Measurements from ENCODE around the gene TRDN. TPM values are rescaled to one million over a fixed set of nuclear protein-coding genes. Genes with fewer than 3 reads are reported as not detected.
"Not testable (repeated sequence)": the region's sequence is repeated elsewhere in the genome, so short reads cannot be mapped to it uniquely, and the experiment has no call there.

The TRDN gene
- polyA plus RNA-seq, 1 donor from 2014 or later = not detected

- no peak overlapping the region for H3K9ac ChIP-seq (ENCODE audit: low read length)
- H4K20me1 ChIP-seq (ENCODE audit: insufficient read depth) = no peaks in the 10 kb centered on the region
- no peaks in the 10 kb centered on the region for H3K9me2 ChIP-seq (ENCODE audit: insufficient read depth, low read length)
- TF ChIP-seq EP300 (conservative IDR thresholded peaks at IDR 0.05; ENCODE audit: poor library complexity, severe bottlenecking) = no peak
- TF ChIP-seq RAD21 (conservative IDR thresholded peaks at IDR 0.05) = no peak
- TF ChIP-seq TAF1 (IDR thresholded peaks at IDR 0.05; ENCODE audit: low read depth) = no peak
- no peak for TF ChIP-seq EZH2 (IDR thresholded peaks at IDR 0.05; ENCODE audit: borderline replicate concordance, insufficient read depth, low read length, poor library complexity, severe bottlenecking)
- TF ChIP-seq REST (IDR thresholded peaks at IDR 0.05; ENCODE audit: borderline replicate concordance) = no peak
- no peak for TF ChIP-seq CTCF (IDR thresholded peaks at IDR 0.05; ENCODE audit: poor library complexity, severe bottlenecking)
- no peak for TF ChIP-seq POLR2AphosphoS5 (IDR thresholded peaks at IDR 0.05)
- no peak for TF ChIP-seq MXI1 (conservative IDR thresholded peaks at IDR 0.05; ENCODE audit: poor library complexity, severe bottlenecking)
- no peak overlapping the region for H3K27ac ChIP-seq (ENCODE audit: low read length)
- H3K27me3 ChIP-seq (ENCODE audit: insufficient read depth, low read depth, low read length) = no peaks in the 10 kb centered on the region
- H3F3A ChIP-seq (ENCODE audit: insufficient read depth, low read length, poor library complexity, severe bottlenecking) = no peaks in the 10 kb centered on the region
- H3K79me2 ChIP-seq (replicated peaks; ENCODE audit: insufficient read depth, low read length) = no peaks in the 10 kb centered on the region
- no peaks in the 10 kb centered on the region for H3K36me3 ChIP-seq (ENCODE audit: insufficient read depth, low read length)
- no peak overlapping the region for H3K4me2 ChIP-seq (ENCODE audit: low read length)
- H3K9me3 ChIP-seq (ENCODE audit: low read length) = no peaks in the 10 kb centered on the region
- no peak overlapping the region for H2AFZ ChIP-seq (ENCODE audit: low read depth, low read length)
- no peak overlapping the region for H3K4me3 ChIP-seq (ENCODE audit: low read length)
Measured at GRCh38 chr6:123562264-123562663, 74.5 kb downstream of the TRDN start.

GRCh38 chr6:123559816-123560215 is 76.9 kb downstream of the TRDN start:
- H3K27ac ChIP-seq (ENCODE audit: low read length); H3K9me2 ChIP-seq (ENCODE audit: insufficient read depth, low read length); H3K4me2 ChIP-seq (ENCODE audit: low read length); H3F3A ChIP-seq (ENCODE audit: insufficient read depth, low read length, poor library complexity, severe bottlenecking); H3K27me3 ChIP-seq (ENCODE audit: insufficient read depth, low read depth, low read length); H2AFZ ChIP-seq (ENCODE audit: low read depth, low read length); H4K20me1 ChIP-seq (ENCODE audit: insufficient read depth); H3K36me3 ChIP-seq (ENCODE audit: insufficient read depth, low read length); H3K9ac ChIP-seq (ENCODE audit: low read length); H3K79me2 ChIP-seq (replicated peaks; ENCODE audit: insufficient read depth, low read length); H3K4me3 ChIP-seq (ENCODE audit: low read length); H3K9me3 ChIP-seq (ENCODE audit: low read length): not testable (repeated sequence)

- H3K9ac ChIP-seq (ENCODE audit: low read length); H3K9me2 ChIP-seq (ENCODE audit: insufficient read depth, low read length); H3K27me3 ChIP-seq (ENCODE audit: insufficient read depth, low read depth, low read length); H3K36me3 ChIP-seq (ENCODE audit: insufficient read depth, low read length); H3K4me3 ChIP-seq (ENCODE audit: low read length); H3K4me2 ChIP-seq (ENCODE audit: low read length); H2AFZ ChIP-seq (ENCODE audit: low read depth, low read length); H3K9me3 ChIP-seq (ENCODE audit: low read length); H3K27ac ChIP-seq (ENCODE audit: low read length); H3F3A ChIP-seq (ENCODE audit: insufficient read depth, low read length, poor library complexity, severe bottlenecking); H3K79me2 ChIP-seq (replicated peaks; ENCODE audit: insufficient read depth, low read length); H4K20me1 ChIP-seq (ENCODE audit: insufficient read depth): not testable (repeated sequence)
Measured at GRCh38 chr6:123557474-123557873, 79.3 kb downstream of the TRDN start.
